Left lobe of liver (tissue), 2 donors: ENCODE data around the gene STARD10. TPM values are rescaled to one million over a fixed set of nuclear protein-coding genes. Genes with fewer than 3 reads are reported as not detected.
A peak's percentile ranks its signal among the peaks of the same experiment; 100 is the strongest.
"Not testable (repeated sequence)": the region's sequence is repeated elsewhere in the genome, so short reads cannot be mapped to it uniquely, and the experiment has no call there.

Experiments used
- ATAC-seq: fragments of 200-7000 bp; cut with Tn5 transposase; one replicate; pipeline ENCODE4 v1.9.1; 2020; ENCODE audit warnings: mild to moderate bottlenecking, moderate library complexity
- DNase-seq: peaks from one replicate; pipeline ENCODE4 v3.0.0-alpha.2; 2020; ENCODE audit warnings: low spot score
- total RNA-seq: library from RNA; stranded (reverse); gene quantifications from one replicate; pipeline ENCODE4 v1.2.1, GENCODE V29; 2021
- donor health status: DM: no; HTN: no; CAD: no; lungs with moderate emphysema.
- donor health status: DM: no; HTN: yes; CAD: no.

Gene STARD10, protein sequence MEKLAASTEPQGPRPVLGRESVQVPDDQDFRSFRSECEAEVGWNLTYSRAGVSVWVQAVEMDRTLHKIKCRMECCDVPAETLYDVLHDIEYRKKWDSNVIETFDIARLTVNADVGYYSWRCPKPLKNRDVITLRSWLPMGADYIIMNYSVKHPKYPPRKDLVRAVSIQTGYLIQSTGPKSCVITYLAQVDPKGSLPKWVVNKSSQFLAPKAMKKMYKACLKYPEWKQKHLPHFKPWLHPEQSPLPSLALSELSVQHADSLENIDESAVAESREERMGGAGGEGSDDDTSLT
- 493 TPM for total RNA-seq

DNA sequence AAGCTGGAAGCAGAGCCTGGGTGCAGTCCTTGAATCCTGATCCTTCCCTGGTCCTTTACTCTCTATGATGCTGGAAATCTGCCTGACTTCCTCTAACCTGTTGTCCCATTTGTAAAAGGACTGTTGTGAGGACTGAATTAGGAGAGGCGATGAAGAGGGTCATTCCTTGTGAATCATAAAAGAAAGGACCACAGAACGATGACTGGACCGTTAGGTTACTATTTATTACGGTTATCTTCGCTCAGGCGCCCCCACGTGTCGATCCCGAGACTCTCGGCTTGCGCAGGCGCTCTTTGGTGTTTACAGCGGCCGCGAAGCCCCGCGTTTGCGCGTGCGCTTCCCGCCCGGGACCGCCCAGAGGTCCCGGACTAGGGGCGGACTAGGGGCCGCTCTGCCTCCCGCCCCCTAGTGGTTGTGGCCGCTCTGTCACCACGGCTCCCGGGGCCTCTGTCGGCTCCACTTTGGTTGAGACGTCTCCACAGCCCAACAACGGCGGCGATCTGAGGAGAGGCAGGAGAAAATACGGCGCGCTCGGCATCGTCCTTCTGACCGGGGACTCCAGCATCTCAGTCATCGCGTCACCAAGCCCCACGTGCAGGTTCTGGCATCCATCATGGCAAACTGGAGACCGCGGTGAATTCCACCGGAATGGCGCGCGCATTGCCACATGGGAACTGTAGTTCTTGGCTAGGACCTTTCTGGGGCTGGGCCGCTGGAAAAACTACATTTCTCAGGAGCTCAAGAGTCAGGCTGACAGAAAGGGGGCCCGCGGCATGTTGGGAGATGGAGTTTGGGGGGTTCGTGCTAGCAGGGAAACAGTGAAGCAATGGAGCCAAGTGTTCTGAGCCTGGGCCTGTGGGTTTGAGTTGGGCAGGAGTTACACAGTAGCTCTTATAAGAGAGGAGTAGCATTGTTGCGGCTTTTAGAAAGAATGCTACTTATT, at the start of gene STARD10:
Gene STARD10 (minus strand): TSS at position 623 of the 943 bp plus-strand sequence. CDS start 12,866 bp downstream, outside the sequence.
- ATAC-seq, result peak; percentile 91
- peak; percentile 97 for DNase-seq

DNA sequence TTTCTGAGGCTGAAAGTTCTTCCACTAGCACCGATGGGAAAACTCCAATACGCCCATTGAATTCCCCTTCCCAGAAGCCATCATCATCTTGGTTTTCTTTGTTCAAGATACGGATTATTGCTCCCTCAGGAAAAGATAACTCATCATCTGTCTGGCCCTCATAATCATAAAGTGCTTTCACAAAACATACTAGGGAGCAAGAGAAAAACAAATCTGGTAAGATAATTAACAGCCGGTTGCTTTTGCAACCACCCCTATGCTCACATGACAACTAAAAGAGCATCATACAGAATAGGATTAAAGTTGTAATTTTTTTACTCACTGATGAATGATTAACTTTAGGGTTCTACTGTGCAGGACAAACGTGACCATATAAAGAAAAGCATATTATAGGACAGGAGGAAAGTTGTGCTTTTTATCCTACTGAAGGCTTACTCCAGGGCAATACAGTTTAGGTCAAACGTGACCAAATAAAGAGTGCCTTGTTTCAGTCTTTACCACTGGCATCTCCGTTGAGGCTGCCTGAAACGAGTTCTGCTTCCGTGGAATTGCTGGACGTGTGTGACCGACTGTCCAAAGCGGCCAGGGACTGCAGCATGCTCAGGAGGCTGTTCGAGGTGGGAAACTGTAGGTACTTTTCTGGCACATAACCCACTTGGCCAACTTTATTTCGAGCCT, 48.9 kb upstream of the STARD10 start:
- DNase-seq (no peak), ATAC-seq (no peak)

DNA sequence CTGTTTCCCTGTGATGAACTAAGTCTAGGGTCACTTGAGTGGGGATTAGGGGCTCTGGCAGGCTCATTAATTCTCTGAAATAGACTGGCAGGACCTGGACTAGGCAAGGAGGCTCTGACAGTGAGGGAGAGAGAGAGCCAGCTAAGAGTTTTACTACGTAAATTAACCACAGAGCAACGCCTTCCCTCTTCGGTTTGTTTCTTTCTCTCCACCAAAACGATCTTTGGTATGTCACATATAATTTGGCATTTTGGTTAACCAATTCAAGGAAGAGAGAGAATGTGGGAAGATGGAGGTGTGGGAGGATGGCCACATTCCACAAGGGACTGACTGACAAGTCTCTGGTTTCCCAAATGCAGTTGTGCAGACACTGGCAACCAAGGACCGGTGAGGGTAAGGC, 48.3 kb upstream of the STARD10 start:
- no peak for DNase-seq
- ATAC-seq, result no peak

DNA sequence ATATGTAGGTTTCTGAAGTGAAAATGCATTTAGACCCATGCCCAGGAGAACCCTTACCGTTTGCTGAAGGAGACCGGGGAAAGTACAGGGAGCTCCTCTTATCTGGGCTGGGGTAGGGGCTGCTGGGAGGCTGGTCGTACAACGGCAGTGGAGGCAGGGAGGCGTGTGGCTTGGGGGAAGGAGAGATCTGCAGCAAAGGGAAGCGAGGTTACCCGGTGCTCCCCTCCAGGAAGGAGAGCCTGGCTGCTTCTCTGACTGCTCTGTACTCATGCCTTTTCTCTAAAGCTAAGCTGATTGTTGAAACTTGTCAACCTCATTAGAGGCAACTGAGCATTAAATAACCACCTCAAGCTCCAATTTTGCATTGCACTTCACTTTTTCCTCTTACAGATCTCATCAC, 47.5 kb upstream of the STARD10 start:
- ATAC-seq (no peak), DNase-seq (no peak)

DNA sequence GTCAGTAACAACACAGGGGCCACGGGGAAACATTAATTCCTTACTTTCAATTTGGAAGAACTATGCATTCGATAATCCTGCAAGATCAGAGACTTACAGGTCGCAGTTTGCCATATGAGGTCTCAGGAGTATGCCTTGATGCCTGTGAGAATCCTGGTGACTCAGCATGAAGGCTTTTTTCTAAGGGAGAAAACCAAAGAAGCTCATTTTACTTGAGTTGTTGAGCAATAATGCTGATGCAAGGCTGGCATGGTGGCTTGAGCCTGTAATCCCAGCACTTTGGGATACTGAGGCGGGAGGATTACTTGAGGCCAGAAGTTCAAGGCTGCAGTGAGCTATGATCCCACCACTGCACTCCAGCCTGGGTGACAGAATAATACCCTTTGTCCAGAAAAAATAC, 46.9 kb upstream of the STARD10 start:
- ATAC-seq, result no peak
- DNase-seq, result no peak

DNA sequence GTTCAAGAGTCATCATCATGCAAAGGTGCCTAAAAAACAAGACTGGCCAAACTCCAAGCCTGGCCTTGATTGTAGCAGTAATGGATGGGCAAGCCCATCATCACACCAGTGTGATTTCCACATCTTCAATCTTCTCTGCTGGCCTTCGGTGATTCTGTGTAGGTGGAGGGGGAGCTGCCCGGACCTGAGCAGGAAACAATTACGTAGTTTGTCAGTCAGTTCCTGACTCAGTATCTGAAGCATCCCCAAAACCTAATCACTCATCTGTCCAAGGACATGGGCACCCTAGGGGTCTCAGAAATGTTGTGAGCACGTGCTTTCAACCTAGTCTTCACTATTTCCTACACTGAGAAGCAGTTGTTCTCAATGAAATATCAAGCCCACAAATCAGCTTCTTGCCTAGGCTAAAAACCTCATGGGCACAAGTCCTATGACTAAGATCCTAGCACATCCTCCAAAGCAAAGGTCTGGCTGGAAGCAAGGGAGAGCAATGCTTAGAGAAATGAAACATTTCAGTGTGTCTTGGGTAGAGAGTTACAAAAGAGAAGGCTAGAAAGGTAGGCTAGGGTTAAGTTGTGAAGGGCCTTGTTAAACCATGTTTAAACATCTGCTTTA, 45.0 kb upstream of the STARD10 start:
- DNase-seq (no peak), ATAC-seq (no peak)

DNA sequence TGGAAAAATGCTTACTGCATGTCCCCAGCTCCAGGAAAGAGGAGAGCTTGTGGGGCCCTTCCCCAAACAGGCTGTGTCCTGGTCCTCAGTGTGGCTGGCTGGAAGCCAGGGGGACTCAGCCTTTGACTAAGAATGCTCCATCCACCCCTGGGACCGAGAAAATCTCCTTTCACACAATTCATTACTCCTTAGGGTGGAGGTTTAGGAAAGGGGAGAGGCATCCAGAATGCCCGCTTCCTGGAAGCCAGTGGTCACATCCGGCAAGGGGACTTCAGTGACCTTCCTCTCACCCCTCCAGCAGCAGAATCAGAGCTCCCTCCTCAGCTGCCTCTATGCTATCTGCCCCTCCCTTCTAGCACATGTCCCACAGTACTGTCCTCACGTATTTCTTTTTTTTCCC, 42.3 kb upstream of the STARD10 start:
- ATAC-seq (peak; percentile 43), DNase-seq (no peak)

DNA sequence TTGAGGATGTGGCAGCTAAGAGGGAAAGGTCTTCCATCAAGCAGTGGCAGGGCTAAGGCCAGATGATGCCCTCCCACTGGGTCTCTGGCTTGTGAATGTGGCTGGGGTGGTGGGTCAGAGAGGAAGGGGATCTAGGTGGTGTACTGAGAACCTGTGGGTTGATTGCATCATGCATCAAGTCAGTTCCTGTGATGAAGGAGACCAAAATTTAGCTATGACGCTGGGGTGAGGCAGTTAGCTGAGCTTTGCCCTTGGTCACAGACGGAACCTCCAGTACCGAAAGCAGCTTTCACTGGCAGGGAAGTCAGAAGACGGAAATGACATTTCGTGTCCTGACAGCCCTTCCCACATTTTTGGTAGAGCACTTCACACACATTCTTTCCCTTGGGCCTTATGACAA, 41.1 kb upstream of the STARD10 start:
- no peak for DNase-seq

DNA sequence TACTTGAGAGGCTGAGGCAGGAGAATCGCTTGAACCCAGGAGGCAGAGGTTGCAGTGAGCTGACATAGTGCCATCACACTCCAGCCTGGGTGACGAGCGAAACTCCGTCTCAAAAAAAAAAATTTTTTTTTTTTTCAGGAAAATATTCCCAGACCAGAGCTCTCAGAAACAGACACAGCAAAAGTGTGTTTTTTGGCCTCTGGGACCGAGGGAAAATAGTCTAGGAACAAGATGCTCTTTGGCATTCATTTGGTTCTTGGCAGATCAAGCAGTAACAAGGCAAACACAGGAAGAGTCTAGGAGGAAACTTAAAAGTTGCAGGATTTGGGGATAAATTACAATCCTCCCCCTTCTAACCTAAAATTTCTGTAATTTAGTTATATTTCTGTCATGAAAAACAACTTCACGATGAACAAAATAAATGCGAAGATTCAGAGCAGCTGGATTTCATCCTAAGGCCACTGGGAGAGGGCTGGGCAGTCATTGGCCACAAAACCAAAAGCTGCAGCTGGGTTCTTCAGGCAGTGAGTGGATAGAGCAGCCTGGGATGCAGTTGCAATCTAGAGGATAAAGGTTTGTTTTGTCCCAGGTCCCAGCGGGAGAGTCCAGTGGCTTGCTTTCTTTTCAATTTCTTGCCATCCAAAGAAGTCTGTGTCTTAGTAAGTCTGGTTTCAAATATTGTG, 40.1 kb upstream of the STARD10 start:
- DNase-seq (no peak), ATAC-seq (no peak)

More for the DNA sequence above, 41.1 kb upstream of the STARD10 start:
- no peak for ATAC-seq

DNA sequence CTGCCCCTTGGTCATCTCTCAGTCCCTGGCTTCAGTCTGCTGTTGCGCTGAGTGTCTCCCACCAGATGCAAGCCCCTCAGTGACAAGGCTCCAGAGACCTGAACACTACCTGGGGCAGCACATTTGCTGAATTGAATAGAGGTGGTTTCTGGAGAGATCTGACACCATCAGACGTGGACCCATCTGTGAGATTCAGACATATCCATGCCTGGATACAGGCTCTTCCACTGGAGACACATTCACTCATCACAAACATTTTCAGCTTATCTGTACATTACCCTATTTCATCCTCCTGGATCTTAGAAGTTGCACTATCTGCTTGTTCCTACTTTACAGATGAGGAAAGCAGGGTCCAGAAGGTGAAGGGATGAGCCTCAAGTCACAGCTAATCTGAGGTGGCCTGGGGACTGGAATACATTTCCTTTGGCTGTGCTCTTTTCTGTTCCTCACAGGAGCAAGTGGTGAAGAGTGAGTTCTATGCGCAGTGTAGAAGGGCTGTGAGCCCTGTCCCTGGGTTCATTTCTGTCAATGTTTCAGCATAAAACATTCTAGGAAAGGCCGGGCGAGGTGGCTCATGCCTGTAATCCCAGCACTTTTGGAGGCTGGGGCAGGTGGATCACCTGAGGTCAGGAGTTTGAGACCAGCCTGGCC, 39.4 kb upstream of the STARD10 start:
- ATAC-seq, result no peak
- no peak for DNase-seq

DNA sequence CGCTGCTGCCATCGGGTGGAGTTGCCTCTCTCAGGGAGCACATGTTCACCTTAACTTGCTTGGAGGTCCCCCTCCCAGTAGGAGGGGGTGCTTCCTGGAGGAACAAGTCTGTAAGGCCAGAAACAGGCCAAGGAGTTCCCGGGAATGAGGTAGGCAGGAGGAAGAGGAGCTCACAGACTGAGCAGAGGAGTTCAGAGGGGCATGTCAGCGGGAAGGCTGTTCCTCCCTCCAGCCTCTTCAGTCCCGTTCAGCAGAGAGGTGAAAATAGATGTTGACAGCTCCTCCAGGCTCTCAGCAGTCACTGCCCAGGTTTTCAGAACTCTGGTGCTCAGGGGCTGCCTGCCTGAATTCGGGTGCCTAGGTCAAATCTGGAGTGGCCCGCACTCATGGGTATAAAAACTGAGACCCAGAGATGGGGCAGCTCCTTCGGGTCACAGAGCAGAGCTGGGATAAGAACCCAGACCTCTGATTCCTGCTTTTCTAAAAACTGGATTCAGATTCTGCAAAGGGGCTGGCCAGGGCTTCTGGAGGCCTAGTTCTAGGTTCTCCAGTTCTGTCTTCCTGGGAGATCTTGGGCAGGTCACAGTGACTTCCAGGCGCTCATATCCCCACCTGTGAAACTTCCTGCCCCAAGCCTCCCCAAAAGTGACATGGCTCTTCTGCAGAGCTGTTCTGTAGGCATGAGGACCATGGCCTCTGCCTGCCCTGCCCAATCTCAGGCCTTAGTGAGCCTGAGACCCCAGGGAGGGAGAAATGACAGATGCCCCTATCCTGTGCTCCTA, 38.6 kb upstream of the STARD10 start:
- no peak for DNase-seq
- no peak for ATAC-seq

DNA sequence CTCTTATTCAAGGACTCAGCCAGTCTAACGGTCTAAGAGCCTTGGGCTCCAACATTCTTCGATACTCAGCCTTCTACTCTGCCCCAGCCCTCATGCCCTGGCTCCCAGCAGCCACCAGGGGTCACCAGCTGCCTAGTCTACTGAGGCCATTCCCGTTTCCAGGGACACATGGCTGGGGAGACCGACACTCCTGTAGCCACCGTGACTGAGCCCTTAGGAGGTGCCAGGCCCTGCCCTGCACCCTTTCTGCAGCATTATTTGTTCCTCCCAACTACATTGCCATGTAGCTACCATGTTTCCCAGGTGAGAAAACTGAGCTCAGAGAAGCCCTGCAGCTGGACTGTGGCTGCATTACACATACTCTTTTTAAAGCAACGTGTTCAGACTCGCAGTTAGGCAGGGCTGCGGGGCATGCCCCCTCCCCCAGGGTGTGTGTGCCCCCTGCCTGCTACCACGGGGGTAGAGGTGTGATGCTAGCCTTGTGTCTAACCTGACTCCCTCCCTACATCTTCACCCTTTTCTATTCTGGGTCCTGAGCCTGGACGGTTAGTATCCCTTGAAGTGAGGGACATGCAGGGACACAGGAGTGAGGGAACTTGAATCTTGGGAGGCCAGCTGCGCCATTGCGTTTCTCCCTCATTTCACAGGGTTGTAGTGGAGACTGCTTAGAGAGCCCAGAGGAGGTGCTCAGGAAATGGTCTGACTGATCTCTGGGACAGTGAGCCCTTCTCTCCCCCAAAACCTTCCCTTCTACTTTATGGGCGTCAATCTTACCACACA, 37.9 kb upstream of the STARD10 start:
- ATAC-seq (peak; percentile 77), DNase-seq (peak; percentile 77)

DNA sequence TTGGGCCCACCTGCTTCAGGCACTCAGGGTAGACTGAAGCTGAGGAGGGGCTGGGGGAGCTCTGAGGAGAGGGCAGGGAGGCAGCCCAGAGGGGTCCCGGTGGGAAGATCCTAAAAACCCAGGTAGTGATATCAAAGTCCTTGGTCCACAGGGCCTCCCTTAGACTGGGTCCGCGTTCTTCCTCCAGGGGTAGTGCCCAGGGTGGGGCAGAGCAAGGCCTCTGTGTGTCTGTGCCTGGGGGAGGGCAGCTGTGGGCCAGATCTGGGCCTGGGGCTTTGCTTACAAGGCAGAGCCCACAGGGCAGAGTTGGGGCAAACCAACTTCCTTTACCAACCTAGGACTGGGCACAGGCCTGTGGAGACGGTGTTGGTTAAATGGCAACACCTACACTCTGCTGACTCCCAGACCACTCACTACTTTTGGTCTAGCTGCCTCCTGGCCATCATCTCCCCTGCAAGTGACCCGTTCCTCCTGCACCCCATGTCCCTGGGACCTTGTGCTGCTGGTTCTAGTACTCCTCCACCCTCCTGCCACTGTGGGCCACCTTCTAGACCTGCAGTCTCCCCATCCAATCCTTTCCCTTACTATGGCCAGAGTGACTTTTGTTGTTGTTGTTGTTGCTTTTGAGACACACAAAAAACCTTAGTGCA, 36.2 kb upstream of the STARD10 start:
- no peak for DNase-seq
- no peak for ATAC-seq

DNA sequence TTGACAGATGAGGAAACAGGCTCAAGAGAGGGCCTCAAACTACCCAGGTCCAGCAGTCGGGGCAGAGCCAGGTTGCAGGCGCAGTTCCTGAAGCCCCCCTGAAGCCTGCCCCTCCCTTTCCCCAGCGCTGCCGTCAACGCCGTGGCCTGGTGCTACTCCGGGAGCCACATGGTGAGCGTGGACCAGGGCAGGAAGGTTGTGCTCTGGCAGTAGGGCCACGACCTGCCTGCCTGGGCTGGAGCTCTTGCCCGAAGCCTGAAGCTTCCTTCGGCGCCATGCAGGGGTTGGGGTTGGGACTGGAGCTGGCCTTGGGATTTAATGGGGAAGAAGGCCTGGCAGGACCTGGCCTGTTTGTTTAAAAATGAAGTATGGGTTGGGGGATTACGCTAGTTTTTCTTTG, 35.3 kb upstream of the STARD10 start:
- no peak for DNase-seq
- no peak for ATAC-seq

DNA sequence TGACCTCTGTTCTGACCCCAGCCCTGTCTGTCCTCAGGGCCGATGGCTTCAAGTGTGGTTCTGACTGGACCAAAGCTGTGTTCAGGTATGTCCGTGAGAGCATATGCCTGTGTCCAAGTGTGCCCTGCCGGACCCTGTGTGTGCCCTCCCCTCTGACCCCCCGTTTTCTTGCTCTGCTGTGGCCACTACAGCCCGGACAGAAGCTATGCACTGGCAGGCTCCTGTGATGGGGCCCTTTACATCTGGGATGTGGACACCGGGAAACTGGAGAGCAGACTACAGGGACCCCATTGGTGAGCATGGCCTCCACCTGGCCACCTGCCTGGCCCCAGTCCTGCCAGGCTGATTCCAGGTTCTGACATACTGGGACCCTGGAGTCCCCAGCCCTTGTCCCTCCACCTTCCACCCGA, 34.9 kb upstream of the STARD10 start:
- ATAC-seq (no peak), DNase-seq (no peak)

DNA sequence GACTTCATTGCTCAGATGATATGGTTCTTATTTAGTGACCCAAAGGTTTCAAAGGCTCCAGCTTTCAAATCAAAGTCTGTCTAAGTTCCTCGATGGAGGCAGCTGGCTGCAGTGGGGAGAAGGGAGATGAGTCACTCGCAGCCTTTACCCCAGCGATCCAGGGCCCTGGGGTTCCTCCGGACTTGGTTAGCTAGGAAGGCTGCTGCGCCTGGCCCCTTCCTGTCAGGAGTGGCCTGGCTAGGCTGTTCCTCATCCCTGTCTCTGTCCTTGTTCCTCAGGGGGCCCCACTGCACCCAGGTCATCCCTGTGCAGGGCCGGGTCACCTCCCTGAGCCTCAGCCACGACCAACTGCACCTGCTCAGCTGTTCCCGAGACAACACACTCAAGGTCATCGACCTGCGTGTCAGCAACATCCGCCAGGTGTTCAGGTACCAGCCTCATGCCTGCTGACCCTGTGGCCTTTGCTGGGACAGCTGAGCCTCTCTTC, 34.3 kb upstream of the STARD10 start:
- ATAC-seq (peak; percentile 61), DNase-seq (no peak)

DNA sequence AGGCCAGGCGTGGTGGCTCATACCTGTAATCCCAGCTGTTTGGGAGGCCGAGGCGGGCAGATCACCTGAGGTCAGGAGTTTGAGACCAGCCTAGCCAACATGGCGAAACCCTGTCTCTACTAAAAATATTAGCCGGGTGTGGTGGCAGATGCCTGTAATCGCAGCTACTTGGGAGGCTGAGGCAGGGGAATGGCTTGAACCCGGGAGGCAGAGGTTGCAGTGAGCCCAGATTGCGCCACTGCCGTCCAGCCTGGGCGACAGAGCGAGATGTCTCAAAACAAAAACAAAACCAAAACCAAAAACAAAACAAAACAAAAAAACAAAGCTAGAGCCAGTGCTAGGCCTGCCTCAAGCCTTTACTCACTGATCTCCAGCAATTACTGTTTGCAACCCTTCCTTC, 33.8 kb upstream of the STARD10 start:
- not testable (repeated sequence) for DNase-seq, ATAC-seq
